ENCODE measurements around the gene RYR2. TPM values are rescaled to one million over a fixed set of nuclear protein-coding genes. Genes with fewer than 3 reads are reported as not detected.
A peak's percentile ranks its signal among the peaks of the same experiment; 100 is the strongest.

The RYR2 gene
- total and polyA plus RNA-seq, 12 donors, result 43.1 to 1,252 (median 872) TPM

GRCh38 chr1:237672748-237673147 is 630.8 kb downstream of the RYR2 start:
- WGBS, 2 donors, result 48 to 49% methylated on average over 2 of the region's 2 CpGs
- Histone ChIP-seq H3K4me1 (peaks cover 0 to 43% (median 7%) of the 10 kb centered on the region in 9 donors), H3K27me3 (no peaks in the 10 kb centered on the region), H3K27ac (no peak overlapping the region), H3K4me3 (no peak overlapping the region), H3K36me3 (peaks cover 0 to 47% (median 0%) of the 10 kb centered on the region in 9 donors), H3K9me3 (no peaks in the 10 kb centered on the region)
- DNase-seq (no peak), ATAC-seq (peak in 5 of 8 donors; percentile 28 to 46 (median 34))
- peak in 1 of 9 donors; percentile 25 for TF ChIP-seq CTCF (IDR thresholded peaks at IDR 0.05)
- intact Hi-C loops (cut with DNase I), result no loop called here

- no peak overlapping the region for H3K27ac ChIP-seq
- no peaks in the 10 kb centered on the region for H3K27me3 ChIP-seq
- no peaks in the 10 kb centered on the region for H3K9me3 ChIP-seq
- no peak for ATAC-seq
- 70 to 77% methylated on average over 3 of the region's 3 CpGs for WGBS, 2 donors
- TF ChIP-seq CTCF (IDR thresholded peaks at IDR 0.05), result no peak
- peaks cover 0 to 40% (median 0%) of the 10 kb centered on the region in 9 donors for H3K36me3 ChIP-seq
- no peak overlapping the region for H3K4me3 ChIP-seq
- intact Hi-C loops (cut with DNase I), result no loop called here
- no peak for DNase-seq
- peaks cover 0 to 47% (median 15%) of the 10 kb centered on the region in 9 donors for H3K4me1 ChIP-seq
Observed at GRCh38 chr1:237673631-237674030, 631.6 kb downstream of the RYR2 start.

GRCh38 chr1:237677979-237678378 is 636.0 kb downstream of the RYR2 start:
- ATAC-seq (peak in 1 of 8 donors; percentile 42), DNase-seq (no peak)
- H3K27ac ChIP-seq, result peak overlapping the region in 5 of 10 donors; percentile 42 to 60 (median 57)
- H3K4me1 ChIP-seq, result peaks cover 0 to 38% (median 15%) of the 10 kb centered on the region in 9 donors
- WGBS, 2 donors, result 21 to 29% methylated on average over 3 of the region's 3 CpGs
- H3K4me3 ChIP-seq, result no peak overlapping the region
- no peaks in the 10 kb centered on the region for H3K27me3 ChIP-seq
- H3K9me3 ChIP-seq, result no peaks in the 10 kb centered on the region
- peak in 3 of 9 donors; percentile 13 to 15 (median 14) for TF ChIP-seq CTCF (IDR thresholded peaks at IDR 0.05)
- intact Hi-C loops (cut with DNase I), result no loop called here
- peaks cover 0 to 59% (median 0%) of the 10 kb centered on the region in 9 donors for H3K36me3 ChIP-seq

GRCh38 chr1:237679687-237680086 is 637.7 kb downstream of the RYR2 start:
- TF ChIP-seq CTCF (IDR thresholded peaks at IDR 0.05), result no peak
- Histone ChIP-seq H3K36me3 (peaks cover 0 to 48% (median 0%) of the 10 kb centered on the region in 9 donors), H3K4me3 (no peak overlapping the region), H3K27ac (peak overlapping the region in 1 of 10 donors; percentile 60), H3K9me3 (no peaks in the 10 kb centered on the region), H3K4me1 (peaks cover 0 to 52% (median 18%) of the 10 kb centered on the region in 9 donors), H3K27me3 (no peaks in the 10 kb centered on the region)
- 68 to 78% methylated on average over 6 of the region's 6 CpGs for WGBS, 2 donors
- intact Hi-C loops (cut with DNase I), result no loop called here
- ATAC-seq, result peak in 5 of 8 donors; percentile 16 to 54 (median 39)
- no peak for DNase-seq
